Mammary epithelial cell (primary cell): Measurements from ENCODE around the gene BPIFB6.

Source experiments
- EZH2 ChIP-seq: IDR thresholded peaks from 2 replicates; pipeline ENCODE4 v1.6.1; 2012; ENCODE audit warnings: low read length, inconsistent platforms, borderline replicate concordance
- TF ChIP-seq, protein P1 (sequence below), 2 donors: IDR thresholded peaks in 1 of 2; conservative IDR thresholded peaks in 1 of 2; 2 replicates each; pipeline ENCODE4 v1.5.1; 2011 to 2012; ENCODE audit warnings: inconsistent platforms in 2 of 2, low read length in 2 of 2, mild to moderate bottlenecking in 2 of 2, control low read depth in 1 of 2, low read depth in 1 of 2; ENCODE audit not compliant: insufficient read depth in 1 of 2; ENCODE audit errors: extremely low read depth in 1 of 2

DNA sequence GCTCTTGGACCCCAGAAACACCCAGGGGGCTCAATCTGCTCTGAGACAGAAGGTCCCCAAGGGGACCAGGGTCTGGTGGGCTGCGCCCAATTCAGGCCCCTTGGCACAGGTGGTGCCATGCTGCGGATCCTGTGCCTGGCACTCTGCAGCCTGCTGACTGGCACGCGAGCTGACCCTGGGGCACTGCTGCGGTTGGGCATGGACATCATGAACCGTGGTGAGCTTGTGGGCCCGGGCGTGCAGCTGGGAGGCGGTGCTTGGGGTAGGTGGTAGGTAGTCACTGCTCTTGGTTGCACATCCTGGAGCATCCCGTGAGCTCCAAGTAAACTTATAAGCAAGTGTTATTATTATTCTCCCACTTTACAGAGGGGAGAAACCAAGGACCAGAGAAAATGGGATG lies at the start of gene BPIFB6:
- TF ChIP-seq, protein P1, sequence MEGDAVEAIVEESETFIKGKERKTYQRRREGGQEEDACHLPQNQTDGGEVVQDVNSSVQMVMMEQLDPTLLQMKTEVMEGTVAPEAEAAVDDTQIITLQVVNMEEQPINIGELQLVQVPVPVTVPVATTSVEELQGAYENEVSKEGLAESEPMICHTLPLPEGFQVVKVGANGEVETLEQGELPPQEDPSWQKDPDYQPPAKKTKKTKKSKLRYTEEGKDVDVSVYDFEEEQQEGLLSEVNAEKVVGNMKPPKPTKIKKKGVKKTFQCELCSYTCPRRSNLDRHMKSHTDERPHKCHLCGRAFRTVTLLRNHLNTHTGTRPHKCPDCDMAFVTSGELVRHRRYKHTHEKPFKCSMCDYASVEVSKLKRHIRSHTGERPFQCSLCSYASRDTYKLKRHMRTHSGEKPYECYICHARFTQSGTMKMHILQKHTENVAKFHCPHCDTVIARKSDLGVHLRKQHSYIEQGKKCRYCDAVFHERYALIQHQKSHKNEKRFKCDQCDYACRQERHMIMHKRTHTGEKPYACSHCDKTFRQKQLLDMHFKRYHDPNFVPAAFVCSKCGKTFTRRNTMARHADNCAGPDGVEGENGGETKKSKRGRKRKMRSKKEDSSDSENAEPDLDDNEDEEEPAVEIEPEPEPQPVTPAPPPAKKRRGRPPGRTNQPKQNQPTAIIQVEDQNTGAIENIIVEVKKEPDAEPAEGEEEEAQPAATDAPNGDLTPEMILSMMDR (conservative IDR thresholded peaks at IDR 0.05 in 1 of 2, IDR thresholded peaks at IDR 0.05 in 1 of 2; ENCODE audit: extremely low read depth in 1 of 2, insufficient read depth in 1 of 2, low read depth in 1 of 2, low read length in 2 of 2), result no peak
- no peak for TF ChIP-seq EZH2
